Activated T-cell treated with anti-CD3 and anti-CD28 coated beads for 24 hours (primary cell): ENCODE results near the gene OPRM1.
"Not testable (repeated sequence)": the region's sequence is repeated elsewhere in the genome, so short reads cannot be mapped to it uniquely, and the experiment has no call there.

Experiments
- DNase-seq: peaks from one replicate; pipeline ENCODE4 v3.0.0-alpha.2; 2020; ENCODE audit warnings: low read depth

The OPRM1 gene

GRCh38 chr6:154209555-154209954 is 170.5 kb downstream of the OPRM1 start:
- no peak for DNase-seq

GRCh38 chr6:154210678-154211077 is 171.6 kb downstream of the OPRM1 start:
- DNase-seq: no peak

- no peak for DNase-seq
Observed at GRCh38 chr6:154213782-154214181, 174.7 kb downstream of the OPRM1 start.

GRCh38 chr6:154218301-154218700 is 179.3 kb downstream of the OPRM1 start:
- DNase-seq: no peak

GRCh38 chr6:154218787-154219186 is 179.7 kb downstream of the OPRM1 start:
- DNase-seq: no peak

GRCh38 chr6:154219250-154219649 is 180.2 kb downstream of the OPRM1 start:
- no peak for DNase-seq

GRCh38 chr6:154222716-154223115 is 183.7 kb downstream of the OPRM1 start:
- no peak for DNase-seq

- DNase-seq: no peak
Observed at GRCh38 chr6:154223296-154223695, 184.3 kb downstream of the OPRM1 start.

- DNase-seq: no peak
Observed at GRCh38 chr6:154226461-154226860, 187.4 kb downstream of the OPRM1 start.

- DNase-seq: no peak
Observed at GRCh38 chr6:154227862-154228520, 189.0 kb downstream of the OPRM1 start.

- no peak for DNase-seq
Observed at GRCh38 chr6:154228521-154228905, 189.5 kb downstream of the OPRM1 start.

GRCh38 chr6:154229786-154230185 is 190.7 kb downstream of the OPRM1 start:
- peak; percentile 52 for DNase-seq

- DNase-seq: no peak
Observed at GRCh38 chr6:154230393-154230792, 191.4 kb downstream of the OPRM1 start.

- DNase-seq: no peak
Observed at GRCh38 chr6:154230910-154231595, 192.0 kb downstream of the OPRM1 start.

- no peak for DNase-seq
Observed at GRCh38 chr6:154232013-154232910, 193.2 kb downstream of the OPRM1 start.

GRCh38 chr6:154233383-154233782 is 194.3 kb downstream of the OPRM1 start:
- no peak for DNase-seq

GRCh38 chr6:154234019-154234772 is 195.2 kb downstream of the OPRM1 start:
- no peak for DNase-seq

GRCh38 chr6:154236646-154237301 is 197.7 kb downstream of the OPRM1 start:
- no peak for DNase-seq

- no peak for DNase-seq
Observed at GRCh38 chr6:154238831-154239230, 199.8 kb downstream of the OPRM1 start.

GRCh38 chr6:154239392-154239791 is 200.4 kb downstream of the OPRM1 start:
- DNase-seq: no peak

GRCh38 chr6:154241061-154241460 is 202.0 kb downstream of the OPRM1 start:
- not testable (repeated sequence) for DNase-seq

GRCh38 chr6:154241581-154241980 is 202.5 kb downstream of the OPRM1 start:
- DNase-seq: no peak
